Neural crest cell (in vitro differentiated cells): ENCODE measurements around the gene TMEM144. TPM values are rescaled to one million over a fixed set of nuclear protein-coding genes. Genes with fewer than 3 reads are reported as not detected.

Source experiments
- DNase-seq: peaks from one replicate; pipeline ENCODE4 v3.0.0; 2021; ENCODE audit warnings: low read depth, mixed read lengths, low spot score
- H3K27ac Mint-ChIP-seq: one replicate; pipeline ENCODE4 v1.8.0; 2021; ENCODE audit warnings: mild to moderate bottlenecking, mixed read lengths; ENCODE audit not compliant: unreplicated experiment
- H3K27me3 Mint-ChIP-seq: 2 replicates; pipeline ENCODE4 v1.8.0; 2021; ENCODE audit warnings: low read depth, mild to moderate bottlenecking, mixed read lengths
- H3K36me3 Mint-ChIP-seq: 2 replicates; pipeline ENCODE4 v1.8.0; 2021; ENCODE audit warnings: low read depth, mild to moderate bottlenecking, mixed read lengths
- H3K4me1 Mint-ChIP-seq: 2 replicates; pipeline ENCODE4 v1.8.0; 2021; ENCODE audit warnings: mixed read lengths
- H3K4me3 Mint-ChIP-seq: one replicate; pipeline ENCODE4 v1.8.0; 2021; ENCODE audit warnings: mild to moderate bottlenecking, mixed read lengths
- H3K9me3 Mint-ChIP-seq: 2 replicates; pipeline ENCODE4 v1.8.0; 2021; ENCODE audit warnings: mixed read lengths
- total RNA-seq: library from RNA; stranded (reverse); gene quantifications from 2 replicates; pipeline ENCODE4 v1.2.1, GENCODE V29; 2021
- TF ChIP-seq, protein P1 (sequence below): fragments of 200-600 bp; sonication (generic); conservative IDR thresholded peaks from 2 replicates; pipeline ENCODE4 v1.5.0; 2021; ENCODE audit warnings: antibody characterized with exemption, mild to moderate bottlenecking

Gene TMEM144
- total RNA-seq, 1 donor from 2014 or later, result 1.8 TPM

DNA sequence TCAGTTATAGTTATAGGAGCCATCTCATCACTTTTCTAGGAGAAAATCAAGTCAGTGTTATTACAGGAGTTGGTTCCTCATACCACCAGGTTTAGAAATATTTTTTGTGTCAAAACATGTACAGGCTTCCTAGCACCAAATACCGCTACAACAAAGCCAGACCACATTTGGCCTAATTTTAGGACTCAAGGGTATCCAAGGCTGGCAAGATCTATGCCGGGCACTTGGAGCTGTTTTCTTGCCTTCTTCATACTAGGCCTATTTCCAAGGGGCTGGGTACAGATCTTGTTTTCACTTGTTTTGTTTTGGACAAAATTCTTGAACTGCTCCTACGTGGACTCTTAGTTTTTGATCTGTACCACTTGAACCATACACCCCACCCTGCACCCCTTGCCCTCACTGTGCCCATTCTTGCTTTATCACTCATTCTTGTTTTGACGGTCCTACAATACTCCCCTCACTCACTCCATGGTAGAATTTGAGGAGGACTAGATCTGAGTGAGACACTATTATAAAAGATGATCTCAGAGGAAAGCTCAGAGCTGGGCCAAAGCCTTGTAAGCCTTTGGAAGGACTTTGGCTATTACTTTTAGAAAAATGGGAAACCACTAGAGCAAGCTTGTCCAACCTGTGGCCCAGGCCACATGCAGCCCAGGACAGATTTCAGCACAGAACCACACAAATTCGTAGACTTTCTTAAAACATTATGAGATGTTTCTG is 17.7 kb upstream of the TMEM144 start:
- Mint-ChIP-seq H3K9me3 (no peaks in the 10 kb centered on the region), H3K27ac (no peak overlapping the region), H3K4me1 (peaks cover 9% of the 10 kb centered on the region), H3K36me3 (no peaks in the 10 kb centered on the region), H3K27me3 (no peaks in the 10 kb centered on the region), H3K4me3 (no peak overlapping the region)
- DNase-seq, result no peak
- TF ChIP-seq, protein P1, sequence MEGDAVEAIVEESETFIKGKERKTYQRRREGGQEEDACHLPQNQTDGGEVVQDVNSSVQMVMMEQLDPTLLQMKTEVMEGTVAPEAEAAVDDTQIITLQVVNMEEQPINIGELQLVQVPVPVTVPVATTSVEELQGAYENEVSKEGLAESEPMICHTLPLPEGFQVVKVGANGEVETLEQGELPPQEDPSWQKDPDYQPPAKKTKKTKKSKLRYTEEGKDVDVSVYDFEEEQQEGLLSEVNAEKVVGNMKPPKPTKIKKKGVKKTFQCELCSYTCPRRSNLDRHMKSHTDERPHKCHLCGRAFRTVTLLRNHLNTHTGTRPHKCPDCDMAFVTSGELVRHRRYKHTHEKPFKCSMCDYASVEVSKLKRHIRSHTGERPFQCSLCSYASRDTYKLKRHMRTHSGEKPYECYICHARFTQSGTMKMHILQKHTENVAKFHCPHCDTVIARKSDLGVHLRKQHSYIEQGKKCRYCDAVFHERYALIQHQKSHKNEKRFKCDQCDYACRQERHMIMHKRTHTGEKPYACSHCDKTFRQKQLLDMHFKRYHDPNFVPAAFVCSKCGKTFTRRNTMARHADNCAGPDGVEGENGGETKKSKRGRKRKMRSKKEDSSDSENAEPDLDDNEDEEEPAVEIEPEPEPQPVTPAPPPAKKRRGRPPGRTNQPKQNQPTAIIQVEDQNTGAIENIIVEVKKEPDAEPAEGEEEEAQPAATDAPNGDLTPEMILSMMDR, result no peak

DNA sequence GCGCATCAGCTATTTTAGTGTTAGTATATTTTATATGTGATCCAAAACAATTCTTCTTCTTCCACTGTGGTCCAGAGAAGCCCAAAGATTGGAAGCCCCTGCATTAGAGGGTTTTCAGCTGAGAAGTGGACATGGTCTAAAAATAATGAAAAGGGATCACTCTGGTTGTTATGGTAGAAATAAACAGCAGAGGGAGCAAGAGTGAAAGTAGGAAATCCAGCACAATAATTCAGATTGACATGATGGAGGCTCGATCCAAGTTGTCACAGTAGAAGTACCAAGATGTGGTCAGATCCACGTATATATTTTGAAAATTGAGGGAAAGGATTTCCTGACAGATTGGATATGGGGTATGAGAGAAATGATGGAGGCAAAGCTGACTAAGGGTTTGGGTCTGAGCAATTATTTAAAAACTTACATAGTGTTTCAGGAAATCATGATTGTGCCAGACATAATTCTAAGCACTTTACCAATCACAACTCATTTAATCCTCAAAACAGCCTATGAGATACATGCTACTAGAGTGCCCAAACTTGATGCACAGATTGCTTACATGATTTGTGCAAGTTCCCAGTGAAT is 17.0 kb upstream of the TMEM144 start:
- Mint-ChIP-seq H3K4me3 (no peak overlapping the region), H3K9me3 (no peaks in the 10 kb centered on the region), H3K27ac (no peak overlapping the region), H3K36me3 (no peaks in the 10 kb centered on the region), H3K27me3 (no peaks in the 10 kb centered on the region), H3K4me1 (peaks cover 9% of the 10 kb centered on the region)
- DNase-seq, result no peak
- TF ChIP-seq, protein P1, result peak; percentile 69

DNA sequence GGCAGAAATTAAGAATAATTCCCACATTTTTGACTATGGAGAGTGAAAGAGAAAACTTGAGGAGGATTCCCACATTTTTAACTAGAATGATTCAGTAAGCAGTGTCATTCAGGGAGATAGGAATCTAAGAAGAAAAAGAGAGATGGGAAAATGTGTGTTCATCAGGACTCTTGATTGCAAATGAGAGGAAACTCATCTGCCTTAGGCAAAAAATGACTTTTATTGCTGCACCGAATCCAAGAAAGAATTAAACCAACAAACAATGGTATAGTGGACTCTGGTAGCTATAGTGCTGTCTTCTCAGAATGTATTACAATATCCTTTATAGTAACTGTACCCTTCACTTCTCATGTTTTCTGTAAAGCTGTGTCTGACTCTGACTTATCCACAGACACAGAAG is 15.0 kb upstream of the TMEM144 start:
- H3K9me3 Mint-ChIP-seq, result no peaks in the 10 kb centered on the region
- H3K4me1 Mint-ChIP-seq, result peaks cover 9% of the 10 kb centered on the region
- TF ChIP-seq, protein P1, result no peak
- H3K36me3 Mint-ChIP-seq, result no peaks in the 10 kb centered on the region
- no peak for DNase-seq
- H3K4me3 Mint-ChIP-seq, result no peak overlapping the region
- H3K27ac Mint-ChIP-seq, result no peak overlapping the region
- no peaks in the 10 kb centered on the region for H3K27me3 Mint-ChIP-seq

DNA sequence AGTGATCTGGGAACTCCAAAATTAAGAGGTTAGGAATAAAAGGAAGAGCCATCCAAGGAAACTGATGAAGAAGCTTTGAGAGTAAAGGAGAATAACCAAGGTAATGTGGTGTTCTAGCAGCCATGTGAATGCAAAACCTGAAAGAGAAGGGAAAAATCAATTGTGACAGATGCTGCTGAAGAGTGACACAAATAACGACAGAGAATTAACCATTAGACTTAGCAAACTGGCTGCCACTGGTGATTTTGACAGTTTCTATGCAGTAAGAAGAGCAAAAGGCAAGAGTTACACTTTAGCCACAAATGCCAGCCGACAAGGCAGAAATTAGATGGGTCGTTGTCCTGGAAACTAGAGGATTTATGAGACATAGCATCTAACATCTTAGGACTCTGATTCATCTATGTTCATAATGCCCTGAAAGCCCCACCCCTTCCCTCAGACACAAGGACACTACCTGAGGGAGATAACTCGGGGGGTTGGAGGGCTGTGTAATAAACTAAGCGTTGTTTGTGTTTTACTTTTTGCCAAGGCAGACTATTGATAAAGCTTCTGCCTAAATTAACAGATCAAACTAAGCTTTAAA is 13.0 kb upstream of the TMEM144 start:
- H3K36me3 Mint-ChIP-seq, result no peaks in the 10 kb centered on the region
- TF ChIP-seq, protein P1, result no peak
- H3K4me3 Mint-ChIP-seq, result no peak overlapping the region
- H3K9me3 Mint-ChIP-seq, result no peaks in the 10 kb centered on the region
- no peak overlapping the region for H3K27ac Mint-ChIP-seq
- H3K4me1 Mint-ChIP-seq, result peaks cover 13% of the 10 kb centered on the region
- DNase-seq, result no peak
- H3K27me3 Mint-ChIP-seq, result no peaks in the 10 kb centered on the region

DNA sequence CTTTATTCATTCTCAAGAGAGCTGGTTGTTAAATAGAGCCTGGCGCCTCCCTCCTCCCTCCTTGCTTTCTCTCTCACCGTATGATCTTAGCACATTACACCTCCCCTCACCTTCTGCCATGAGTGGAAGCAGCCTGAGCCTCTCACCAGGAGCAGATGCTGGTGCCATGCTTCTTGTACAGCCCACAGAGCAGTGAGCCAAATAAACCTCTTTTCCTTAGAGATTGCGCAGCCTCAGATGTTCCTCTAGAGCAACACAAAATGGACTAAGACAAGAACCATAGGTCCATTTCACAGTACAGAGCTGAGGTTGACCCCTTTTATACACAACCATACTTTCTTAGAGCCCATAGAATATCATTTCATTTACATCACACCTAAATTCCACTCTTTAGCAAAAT is 10.1 kb upstream of the TMEM144 start:
- no peaks in the 10 kb centered on the region for H3K36me3 Mint-ChIP-seq
- no peak for DNase-seq
- H3K4me1 Mint-ChIP-seq, result peaks cover 8% of the 10 kb centered on the region
- H3K9me3 Mint-ChIP-seq, result no peaks in the 10 kb centered on the region
- TF ChIP-seq, protein P1, result no peak
- H3K27ac Mint-ChIP-seq, result no peak overlapping the region
- no peak overlapping the region for H3K4me3 Mint-ChIP-seq
- H3K27me3 Mint-ChIP-seq, result no peaks in the 10 kb centered on the region
